Epidermal melanocyte (primary cell): ENCODE data around the gene NOS1AP.
"Not testable (repeated sequence)": the region's sequence is repeated elsewhere in the genome, so short reads cannot be mapped to it uniquely, and the experiment has no call there.

Experiments
- DNase-seq: peaks from one replicate; pipeline ENCODE4 v3.0.0; 2011; ENCODE audit warnings: low spot score; ENCODE audit not compliant: insufficient read length

The NOS1AP gene

GRCh38 chr1:162324396-162324795 lies 254.9 kb downstream of the NOS1AP start:
- peak; percentile 60 for DNase-seq

GRCh38 chr1:162326559-162326958 lies 257.1 kb downstream of the NOS1AP start:
- DNase-seq = no peak

- no peak for DNase-seq
Measured at GRCh38 chr1:162327144-162327787, 257.8 kb downstream of the NOS1AP start.

- DNase-seq = no peak
Measured at GRCh38 chr1:162327788-162328165, 258.3 kb downstream of the NOS1AP start.

- DNase-seq = no peak
Measured at GRCh38 chr1:162328512-162328911, 259.0 kb downstream of the NOS1AP start.

- DNase-seq = no peak
Measured at GRCh38 chr1:162329826-162330225, 260.3 kb downstream of the NOS1AP start.

- no peak for DNase-seq
Measured at GRCh38 chr1:162333991-162334390, 264.5 kb downstream of the NOS1AP start.

GRCh38 chr1:162335126-162335525 lies 265.6 kb downstream of the NOS1AP start:
- DNase-seq = no peak

- no peak for DNase-seq
Measured at GRCh38 chr1:162336621-162337285, 267.3 kb downstream of the NOS1AP start.

- DNase-seq = no peak
Measured at GRCh38 chr1:162342452-162342983, 273.0 kb downstream of the NOS1AP start.

- no peak for DNase-seq
Measured at GRCh38 chr1:162343470-162343869, 274.0 kb downstream of the NOS1AP start.

- no peak for DNase-seq
Measured at GRCh38 chr1:162347281-162347680, 277.8 kb downstream of the NOS1AP start.

GRCh38 chr1:162349635-162350330 lies 280.3 kb downstream of the NOS1AP start:
- no peak for DNase-seq

- no peak for DNase-seq
Measured at GRCh38 chr1:162351246-162351842, 281.9 kb downstream of the NOS1AP start.

- not testable (repeated sequence) for DNase-seq
Measured at GRCh38 chr1:162351874-162352273, 282.4 kb downstream of the NOS1AP start.

- DNase-seq = no peak
Measured at GRCh38 chr1:162353078-162353477, 283.6 kb downstream of the NOS1AP start.

- no peak for DNase-seq
Measured at GRCh38 chr1:162353702-162354101, 284.2 kb downstream of the NOS1AP start.

- no peak for DNase-seq
Measured at GRCh38 chr1:162357681-162358266, 288.3 kb downstream of the NOS1AP start.

- DNase-seq = no peak
Measured at GRCh38 chr1:162358928-162359327, 289.4 kb downstream of the NOS1AP start.

GRCh38 chr1:162359523-162360236 lies 290.2 kb downstream of the NOS1AP start:
- DNase-seq = no peak
